Esophagus squamous epithelium (tissue), 4 donors: ENCODE data around the gene TAF1L.

Experiments used
- CTCF ChIP-seq, 6 experiments: fragments of 450-650 bp in 4 of 6; fragments of 200-600 bp in 2 of 6; sonication (generic) in 2 of 6; IDR thresholded peaks; one replicate each; pipeline ENCODE4 v1.5.1; 2016 to 2019; ENCODE audit warnings: antibody characterized with exemption in 6 of 6, mild to moderate bottlenecking in 4 of 6, moderate library complexity in 4 of 6
- POLR2A ChIP-seq, 4 donors: fragments of 450-650 bp; IDR thresholded peaks; one replicate each; pipeline ENCODE4 v1.6.1; 2017; ENCODE audit warnings: antibody characterized with exemption in 4 of 4, mild to moderate bottlenecking in 4 of 4, moderate library complexity in 3 of 4

- TF ChIP-seq CTCF (IDR thresholded peaks at IDR 0.05) (no peak), POLR2A (IDR thresholded peaks at IDR 0.05) (no peak)
Measured at GRCh38 chr9:32596096-32596865, 39.2 kb downstream of the TAF1L start.
